Suprapubic skin (tissue), 3 donors: Measurements from ENCODE around the gene CALML5.
A peak's percentile ranks its signal among the peaks of the same experiment; 100 is the strongest.

Source experiments
- CTCF ChIP-seq, 2 donors: fragments of 200-600 bp in 1 of 2; fragments of 450-650 bp in 1 of 2; sonication (generic) in 1 of 2; IDR thresholded peaks; one replicate each; pipeline ENCODE4 v1.5.1; 2016 to 2019; ENCODE audit warnings: antibody characterized with exemption in 2 of 2, mild to moderate bottlenecking in 1 of 2, moderate library complexity in 1 of 2
- EP300 ChIP-seq: sonication (generic); formaldehyde crosslinking; IDR thresholded peaks from one replicate; pipeline ENCODE4 v1.6.1; 2017; ENCODE audit warnings: antibody characterized with exemption
- POLR2A ChIP-seq, 2 donors: fragments of 450-650 bp; IDR thresholded peaks; one replicate each; pipeline ENCODE4 v1.6.1; 2017; ENCODE audit warnings: antibody characterized with exemption in 2 of 2, mild to moderate bottlenecking in 2 of 2, moderate library complexity in 2 of 2

- TF ChIP-seq CTCF (IDR thresholded peaks at IDR 0.05): peak; percentile 18 to 25
- no peak for TF ChIP-seq POLR2A (IDR thresholded peaks at IDR 0.05)
- peak; percentile 38 for TF ChIP-seq EP300
Measured at GRCh38 chr10:5449823-5450222, 49.5 kb downstream of the CALML5 start.
